Left renal cortex interstitium (tissue), 4 donors: ENCODE data around the gene PIGS. TPM values are rescaled to one million over a fixed set of nuclear protein-coding genes. Genes with fewer than 3 reads are reported as not detected.
A peak's percentile ranks its signal among the peaks of the same experiment; 100 is the strongest.
"Not testable (repeated sequence)": the region's sequence is repeated elsewhere in the genome, so short reads cannot be mapped to it uniquely, and the experiment has no call there.

Source experiments
- DNase-seq, 4 donors: peaks; one replicate each; pipeline ENCODE4 v3.0.0-alpha.2; 2013; ENCODE audit warnings: low read depth in 4 of 4, low spot score in 2 of 4, missing footprints in 1 of 4
- polyA plus RNA-seq, 4 donors: library from polyadenylated mRNA; unstranded; fragments of 120-200 nt; gene quantifications; one replicate each; pipeline ENCODE4 v1.2.1, GENCODE V29; 2013; ENCODE audit not compliant: insufficient read length in 4 of 4

PIGS gene
- polyA plus RNA-seq, result 100 to 1,000 TPM in 2 of 4 donors, 10 to 100 TPM in 2; 91.2 to 103 (median 95.8) TPM

- peak in 3 of 4 donors; percentile 67 to 83 (median 79) for DNase-seq
These were observed at the start of gene PIGS for GRCh38 chr17:28571361-28572122. TSS of gene PIGS (minus strand) at chr17:28571524. CDS start at chr17:28571496, 28 bp downstream.

GRCh38 chr17:28620010-28620409 is 48.7 kb upstream of the PIGS start:
- DNase-seq, result no peak

- DNase-seq, result no peak
These were observed 47.1 kb upstream of the PIGS start for GRCh38 chr17:28618464-28618863.

GRCh38 chr17:28616281-28616680 is 45.0 kb upstream of the PIGS start:
- no peak for DNase-seq

- no peak for DNase-seq
These were observed 44.1 kb upstream of the PIGS start for GRCh38 chr17:28615260-28615940.

- no peak for DNase-seq
These were observed 42.6 kb upstream of the PIGS start, which contains the start of gene RSKR for GRCh38 chr17:28613931-28614381. TSS of gene RSKR (minus strand) at chr17:28614185. CDS start at chr17:28614161, 24 bp downstream.

GRCh38 chr17:28612936-28613872 is 41.9 kb upstream of the PIGS start:
- peak in 1 of 4 donors; percentile 23 for DNase-seq

- no peak for DNase-seq
These were observed 41.2 kb upstream of the PIGS start for GRCh38 chr17:28612531-28612930.

GRCh38 chr17:28610376-28610775 is 39.1 kb upstream of the PIGS start:
- no peak for DNase-seq

- not testable (repeated sequence) for DNase-seq
These were observed 32.7 kb upstream of the PIGS start for GRCh38 chr17:28604031-28604430.

- peak in 1 of 4 donors; percentile 39 for DNase-seq
These were observed 28.2 kb upstream of the PIGS start for GRCh38 chr17:28599311-28600184.

GRCh38 chr17:28598799-28599310 is 27.5 kb upstream of the PIGS start, which contains the start of gene SPAG5:
TSS of gene SPAG5 (minus strand) at chr17:28599025. CDS start at chr17:28598946, 79 bp downstream.
- peak; percentile 83 to 87 (median 85) for DNase-seq

- DNase-seq, result peak in 3 of 4 donors; percentile 6 to 56 (median 25)
These were observed 27.1 kb upstream of the PIGS start for GRCh38 chr17:28598389-28598788.

- DNase-seq, result no peak
These were observed 26.5 kb upstream of the PIGS start for GRCh38 chr17:28597606-28598383.

GRCh38 chr17:28592260-28592659 is 20.9 kb upstream of the PIGS start:
- no peak for DNase-seq

GRCh38 chr17:28585851-28586250 is 14.5 kb upstream of the PIGS start:
- DNase-seq, result no peak

GRCh38 chr17:28584434-28584833 is 13.1 kb upstream of the PIGS start:
- DNase-seq, result no peak

- DNase-seq, result no peak
These were observed 11.2 kb upstream of the PIGS start for GRCh38 chr17:28582513-28582912.
